ENCODE results near the gene PLCXD1.
"Not testable (repeated sequence)": the region's sequence is repeated elsewhere in the genome, so short reads cannot be mapped to it uniquely, and the experiment has no call there.

PLCXD1 gene

DNA sequence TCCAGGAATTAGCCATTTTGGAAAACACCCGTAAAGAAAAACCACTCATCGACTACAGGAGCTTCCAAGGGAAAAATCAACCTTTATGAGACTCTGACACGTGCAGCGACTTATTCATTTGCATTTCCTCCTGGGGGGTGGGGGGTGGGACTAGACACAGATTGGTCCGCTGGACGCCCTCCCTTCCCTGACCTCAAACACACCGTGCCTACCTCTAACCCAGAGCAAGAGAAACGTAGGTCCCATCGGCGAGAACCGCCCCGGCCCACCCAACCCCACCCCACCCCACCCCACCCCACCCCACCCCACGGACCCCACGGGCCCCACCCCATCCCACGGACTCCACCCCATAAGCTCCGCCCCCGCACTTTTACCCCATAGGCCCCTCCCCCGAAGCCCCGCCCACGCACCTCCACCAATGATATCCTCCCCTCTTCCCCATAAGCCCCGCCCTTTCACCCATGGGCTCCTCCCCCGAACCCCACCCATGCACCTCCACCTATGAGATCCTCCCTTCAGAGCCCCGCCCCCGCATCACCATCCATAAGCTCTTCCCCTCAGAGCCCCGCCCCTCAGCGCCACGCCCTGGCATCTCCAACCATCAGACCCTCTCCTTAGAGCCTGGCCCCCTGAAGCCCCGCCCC lies 36.4 kb downstream of the PLCXD1 start:
- no peak for DNase-seq (ENCODE audit: low read depth, low spot score)

DNA sequence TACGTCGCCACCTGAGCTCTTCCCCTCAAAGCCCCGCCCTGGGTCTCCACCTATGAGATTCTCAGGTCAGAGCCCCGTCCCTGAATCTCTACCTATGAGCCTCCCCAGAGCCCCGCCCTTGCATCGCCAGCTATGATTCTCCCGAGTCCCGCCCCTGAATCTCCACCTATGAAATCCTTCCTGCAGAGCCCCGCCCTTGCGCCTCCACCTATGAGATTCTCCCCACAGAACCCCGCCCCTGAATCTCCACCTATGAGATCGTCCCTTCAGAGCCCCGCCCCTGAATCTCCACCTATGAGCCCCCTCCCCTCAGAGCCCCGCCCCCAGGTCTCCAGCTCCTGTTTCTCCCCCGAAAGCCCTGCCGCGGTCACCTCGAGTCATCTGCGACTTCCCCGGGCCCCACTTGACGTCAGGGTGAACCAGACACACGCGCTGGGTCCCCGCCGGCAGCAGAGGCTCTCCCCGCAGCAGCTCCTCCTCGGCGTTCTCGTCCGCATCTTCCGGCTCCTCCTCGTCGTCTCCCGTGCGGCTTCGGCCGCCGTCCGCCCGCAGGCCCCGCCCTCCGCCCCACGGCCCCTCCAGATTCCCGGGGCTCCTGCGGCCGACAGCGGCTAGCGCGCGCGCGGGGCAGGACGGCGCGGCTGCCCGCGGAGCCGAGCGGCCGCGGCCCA lies 37.0 kb downstream of the PLCXD1 start:
- DNase-seq (ENCODE audit: low read depth, low spot score): peak; percentile 97

DNA sequence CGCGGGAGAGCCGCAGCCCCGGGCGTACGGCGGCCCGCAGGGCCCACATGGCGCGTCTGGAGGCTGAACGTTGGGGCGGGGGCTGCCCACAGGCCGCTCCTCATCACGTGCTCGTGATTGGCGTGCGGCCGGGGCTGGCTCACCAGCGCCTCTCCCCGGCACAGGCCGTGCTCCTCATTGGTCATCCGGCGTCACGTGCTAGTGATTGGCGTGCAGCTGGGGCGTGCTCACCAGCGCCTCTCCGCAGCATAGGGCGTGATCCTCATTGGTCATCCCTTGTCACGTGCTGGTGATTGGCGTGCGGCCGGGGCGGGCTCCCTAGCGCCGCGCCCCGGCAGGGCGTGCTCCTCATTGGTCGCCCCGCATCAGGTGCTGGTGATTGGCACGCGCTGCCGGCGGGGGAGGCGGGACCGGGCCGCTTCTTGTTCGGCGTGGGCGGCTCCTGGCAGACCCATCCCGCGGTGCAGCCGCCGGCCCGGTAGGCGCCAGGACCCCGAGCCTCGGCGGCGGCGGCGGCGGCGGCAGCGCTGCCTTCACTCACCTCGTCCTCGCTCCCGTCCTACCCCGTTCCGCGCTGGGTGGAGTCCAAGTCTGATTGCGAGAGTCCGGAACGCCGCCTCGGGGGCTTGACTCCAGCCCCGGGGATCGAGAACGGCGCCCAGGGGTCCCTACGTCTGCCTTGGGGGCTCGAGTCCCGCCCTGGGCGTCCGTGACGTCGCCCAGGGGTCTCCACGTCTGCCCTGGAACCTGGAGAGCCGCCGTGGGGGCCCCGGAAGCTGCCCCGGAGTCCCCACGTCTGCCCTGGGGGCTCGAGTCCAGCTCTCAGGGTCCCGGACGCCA lies 37.8 kb downstream of the PLCXD1 start, which contains the start of gene GTPBP6:
Gene GTPBP6 (minus strand): TSS at position 58 of the 840 bp plus-strand sequence. CDS start 9 bp downstream, at position 49.
- peak; percentile 100 for DNase-seq (ENCODE audit: low read depth, low spot score)

DNA sequence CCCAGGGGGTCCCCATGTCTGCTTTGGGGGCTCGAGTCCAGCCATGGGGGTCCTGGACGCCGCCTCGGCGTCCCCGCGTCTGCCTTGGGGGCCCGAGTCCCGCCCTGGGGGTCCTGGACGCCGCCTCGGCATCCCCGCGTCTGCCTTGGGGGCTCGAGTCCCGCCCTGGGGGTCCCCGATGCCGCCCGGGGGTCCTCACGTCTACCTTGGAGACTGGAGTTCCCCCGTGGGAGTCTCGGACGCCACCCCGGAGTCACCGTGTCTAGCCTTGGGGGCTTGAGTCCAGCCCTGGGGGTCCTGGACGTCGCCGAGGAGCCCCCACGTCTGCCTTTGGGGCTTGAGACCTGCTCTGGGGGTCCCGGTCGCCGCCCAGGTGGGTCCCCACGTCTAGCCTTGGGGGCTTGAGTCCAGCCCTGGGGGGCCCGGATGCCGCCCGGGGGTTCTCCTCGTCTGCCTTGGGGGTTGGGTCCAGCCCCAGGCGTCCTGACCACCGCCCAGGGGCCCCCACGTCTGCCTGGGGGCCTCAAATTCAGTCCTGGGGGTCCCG lies 38.5 kb downstream of the PLCXD1 start:
- no peak for DNase-seq (ENCODE audit: low read depth, low spot score)

DNA sequence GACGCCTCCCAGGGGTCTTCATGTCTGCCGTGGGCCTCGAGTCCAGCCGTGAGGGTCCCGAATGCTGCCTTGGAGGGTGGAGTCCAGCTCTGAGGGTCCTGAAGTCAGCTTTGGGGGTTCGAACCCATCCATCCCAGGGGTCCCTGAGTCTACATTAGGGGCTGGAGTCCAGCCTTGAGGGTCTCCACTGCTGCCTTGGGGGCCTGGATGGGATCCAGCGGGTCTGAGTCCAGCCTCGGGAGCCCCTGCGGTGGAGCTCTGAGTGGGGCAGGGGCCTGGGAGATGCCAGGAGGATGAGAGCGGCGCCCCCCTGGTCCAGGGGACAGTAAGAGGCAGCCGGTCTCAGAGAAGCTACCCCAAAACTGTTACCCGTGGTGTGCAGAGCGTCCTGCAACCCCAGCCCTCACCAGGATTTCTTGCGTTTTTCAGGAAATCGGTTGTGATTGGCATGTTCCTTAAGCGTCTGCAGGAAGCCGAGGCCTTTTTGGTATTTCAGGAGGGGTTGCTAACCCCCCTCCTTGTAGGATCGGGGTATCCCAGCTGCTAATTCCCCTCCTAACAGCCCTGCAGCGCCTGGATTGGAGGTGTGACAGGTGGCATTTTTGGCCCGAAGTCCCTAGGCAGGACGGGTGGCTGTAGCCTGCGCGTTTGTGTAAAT lies 39.1 kb downstream of the PLCXD1 start:
- no peak for DNase-seq (ENCODE audit: low read depth, low spot score)

DNA sequence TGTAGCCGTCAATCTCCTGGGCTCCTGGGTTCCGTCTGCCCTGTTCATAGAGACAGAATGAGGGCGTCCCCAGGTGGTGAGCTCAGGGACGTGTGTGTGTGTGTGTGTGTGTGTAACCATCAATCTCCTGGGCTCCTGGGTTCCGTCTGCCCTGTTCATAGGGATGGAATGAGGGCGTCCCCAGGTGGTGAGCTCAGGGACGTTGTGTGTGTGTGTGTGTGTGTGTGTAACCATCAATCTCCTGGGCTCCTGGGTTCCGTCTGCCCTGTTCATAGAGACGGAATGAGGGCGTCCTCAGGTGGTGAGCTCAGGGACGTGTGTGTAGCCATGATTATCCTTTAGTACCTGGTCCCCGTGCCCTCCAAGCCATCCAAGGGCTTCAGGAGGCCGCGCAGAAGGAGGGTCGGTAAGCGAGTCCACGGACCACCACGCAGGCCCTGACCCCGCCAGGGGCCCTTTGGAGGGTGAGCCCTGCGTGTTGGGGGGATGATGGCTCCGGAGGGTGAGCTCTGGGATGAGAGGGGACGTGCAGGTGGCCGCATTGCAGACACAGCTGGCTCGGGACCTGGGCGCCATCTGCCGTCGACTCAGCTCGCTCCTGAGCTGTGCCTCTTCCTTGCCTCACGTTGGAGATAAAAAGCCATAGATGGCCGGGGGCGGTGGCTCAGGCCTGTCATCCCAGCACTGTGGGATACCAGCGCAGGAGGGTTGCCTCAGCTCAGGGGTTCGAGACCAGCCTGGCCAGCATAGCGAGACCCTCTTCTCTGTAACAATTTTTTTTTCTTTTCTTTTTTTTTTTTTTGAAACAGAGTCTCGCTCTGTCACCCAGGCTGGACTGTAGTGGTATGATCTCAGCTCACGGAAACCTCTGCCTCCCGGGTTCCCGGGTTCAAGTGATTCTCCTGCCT lies 42.8 kb downstream of the PLCXD1 start:
- no peak for DNase-seq (ENCODE audit: low read depth, low spot score)

DNA sequence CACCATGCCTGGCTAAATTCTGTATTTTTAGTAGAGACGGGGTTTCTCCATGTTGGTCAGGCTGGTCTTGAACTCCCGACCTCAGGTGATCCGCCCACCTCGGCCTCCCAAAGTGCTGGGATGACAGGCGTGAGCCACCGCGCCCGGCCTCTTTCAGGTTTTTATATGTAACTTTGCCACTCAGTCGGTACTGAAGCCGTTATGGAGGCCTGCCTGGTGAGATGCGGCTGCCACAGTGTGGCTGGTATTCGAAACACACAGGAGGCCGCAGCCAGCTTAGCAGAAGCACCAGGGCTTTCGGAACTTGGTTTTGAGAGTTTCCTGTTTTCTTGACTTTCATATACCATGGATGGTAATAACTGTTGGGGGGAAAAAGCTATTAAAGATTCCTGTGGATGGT lies 43.5 kb downstream of the PLCXD1 start:
- DNase-seq (ENCODE audit: low read depth, low spot score): not testable (repeated sequence)

DNA sequence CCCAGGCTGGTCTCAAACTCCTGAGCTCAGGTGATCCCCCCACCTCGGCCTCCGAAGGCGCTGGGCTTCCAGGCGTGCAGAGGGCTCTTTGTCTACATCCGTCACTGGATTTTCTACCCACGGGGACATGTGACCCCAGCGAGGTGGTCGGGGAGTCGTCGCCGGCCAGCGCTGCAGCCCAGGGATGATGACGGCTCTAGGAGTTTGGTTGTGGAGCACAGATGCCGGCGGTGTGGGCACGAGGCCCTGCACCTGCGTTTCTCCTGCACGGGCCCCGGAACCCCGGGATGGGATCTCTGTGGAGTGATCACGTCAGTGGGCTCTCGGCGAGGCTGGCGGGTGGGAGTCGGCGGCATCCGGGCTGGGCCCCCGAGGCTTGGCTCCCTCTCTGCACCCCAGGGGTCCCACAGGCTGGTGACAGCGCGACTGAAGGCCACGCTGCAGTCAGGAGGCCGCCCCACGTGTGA lies 46.5 kb downstream of the PLCXD1 start:
- no peak for DNase-seq (ENCODE audit: low read depth, low spot score)

DNA sequence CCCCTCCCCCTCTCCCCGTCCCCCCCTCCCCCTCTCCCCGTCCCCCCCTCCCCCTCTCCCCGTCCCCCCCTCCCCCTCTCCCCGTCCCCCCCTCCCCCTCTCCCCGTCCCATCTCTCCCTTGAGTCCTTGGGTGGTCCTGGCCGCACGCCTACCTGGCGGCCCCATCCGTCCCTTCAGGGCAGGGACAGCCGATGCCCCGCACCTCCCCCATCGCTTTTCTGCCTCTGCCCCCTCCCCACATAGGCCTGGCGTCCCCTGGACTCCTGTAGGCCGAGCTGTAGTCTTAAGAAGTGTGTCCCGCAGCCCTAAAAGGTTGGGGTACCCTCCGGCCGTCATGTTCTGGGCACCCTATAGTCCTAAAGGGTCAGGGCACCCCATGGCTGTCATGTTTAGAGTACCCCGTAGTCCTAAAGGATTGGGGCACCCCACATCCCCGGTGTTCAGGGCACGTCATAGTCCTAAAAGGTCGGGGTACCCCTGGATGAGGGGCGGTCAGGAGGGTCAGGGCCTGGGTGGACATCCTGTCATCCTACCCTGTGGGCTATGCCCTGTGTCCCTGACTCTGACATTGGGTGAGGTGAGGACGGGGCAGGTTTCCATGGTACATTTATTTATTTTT lies 48.2 kb downstream of the PLCXD1 start:
- no peak for DNase-seq (ENCODE audit: low read depth, low spot score)

DNA sequence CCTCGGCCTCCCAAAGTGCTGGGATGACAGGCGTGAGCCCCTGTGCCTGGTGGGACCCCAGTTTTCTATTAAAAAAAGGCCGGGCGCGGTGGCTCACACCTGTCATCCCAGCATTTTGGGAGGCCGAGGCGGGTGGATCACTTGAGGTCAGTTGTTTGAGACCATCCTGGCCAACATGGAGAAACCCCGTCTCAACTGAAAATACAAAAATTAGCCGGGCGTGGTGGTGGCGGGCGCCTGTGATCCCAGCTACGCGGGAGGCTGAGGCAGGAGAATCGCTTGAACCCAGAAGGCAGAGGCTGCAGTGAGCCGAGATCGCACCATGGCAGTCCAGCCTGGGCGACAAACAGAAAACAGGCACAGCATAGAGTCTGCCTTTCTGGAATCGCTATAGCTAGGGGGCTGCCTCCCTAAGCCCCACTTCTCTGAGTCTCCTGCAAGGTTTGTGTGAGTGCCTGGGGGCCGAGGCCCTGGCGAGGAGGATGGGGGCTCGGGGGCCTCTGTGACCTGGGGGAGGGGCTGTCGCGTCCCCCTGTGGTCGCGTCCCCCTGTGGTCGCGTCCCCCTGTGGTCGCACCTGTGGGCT lies 49.1 kb downstream of the PLCXD1 start:
- DNase-seq (ENCODE audit: low read depth, low spot score): not testable (repeated sequence)

DNA sequence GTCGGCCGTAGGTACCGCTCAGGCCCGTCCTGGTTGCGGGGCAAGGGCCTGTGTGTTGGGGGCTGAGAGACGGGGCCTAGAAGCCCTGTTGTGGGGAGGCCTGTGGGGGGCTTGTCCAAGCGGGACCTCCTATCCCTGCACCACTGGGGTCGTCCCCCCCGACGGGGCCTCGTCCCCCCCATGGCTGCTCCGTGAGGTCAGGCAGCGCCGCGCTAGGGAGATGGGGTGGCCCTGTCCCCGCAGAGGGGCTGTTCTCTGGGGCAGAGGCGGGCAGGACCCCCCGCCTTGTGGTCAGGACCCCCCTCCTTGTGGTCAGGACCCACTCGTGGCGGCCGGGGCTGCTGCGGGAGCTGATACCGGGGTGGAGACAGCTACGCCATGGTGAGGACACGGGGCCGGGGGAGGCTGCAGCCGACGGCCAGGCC lies 49.6 kb downstream of the PLCXD1 start:
- no peak for DNase-seq (ENCODE audit: low read depth, low spot score)

DNA sequence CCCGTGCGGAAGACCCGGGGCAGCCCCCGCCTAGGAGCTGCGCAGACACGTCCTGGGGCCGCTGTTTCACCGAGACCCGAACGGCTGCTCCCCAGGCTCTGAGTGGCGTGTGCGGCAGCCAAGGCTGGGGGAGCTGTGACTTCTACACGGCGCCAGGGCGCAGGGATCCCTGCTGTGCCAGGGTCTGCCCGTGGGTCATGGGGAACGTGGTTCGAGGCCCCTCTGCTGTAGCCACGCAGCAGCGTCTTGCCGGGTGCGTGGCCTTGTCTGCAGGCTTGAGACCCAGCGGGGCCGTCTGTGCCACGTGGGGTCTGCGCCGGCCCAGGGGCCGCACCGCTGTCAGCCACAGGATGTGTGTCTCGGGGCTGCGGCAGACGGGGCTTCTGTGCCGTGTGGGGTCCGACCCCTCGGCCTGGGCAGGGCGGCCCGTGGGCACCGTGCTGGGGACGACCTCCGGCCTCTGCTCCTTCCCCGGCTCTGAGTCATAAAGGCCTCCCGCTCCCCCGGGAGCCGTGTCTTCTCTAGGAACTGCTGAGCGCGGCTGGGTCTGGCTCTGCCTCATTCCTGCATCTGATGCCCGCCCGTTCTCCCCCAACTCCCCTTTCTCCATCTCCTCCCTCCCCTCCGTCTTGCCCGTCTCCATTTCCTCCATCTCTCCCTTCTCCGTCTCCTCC lies 50.1 kb downstream of the PLCXD1 start:
- no peak for DNase-seq (ENCODE audit: low read depth, low spot score)

DNA sequence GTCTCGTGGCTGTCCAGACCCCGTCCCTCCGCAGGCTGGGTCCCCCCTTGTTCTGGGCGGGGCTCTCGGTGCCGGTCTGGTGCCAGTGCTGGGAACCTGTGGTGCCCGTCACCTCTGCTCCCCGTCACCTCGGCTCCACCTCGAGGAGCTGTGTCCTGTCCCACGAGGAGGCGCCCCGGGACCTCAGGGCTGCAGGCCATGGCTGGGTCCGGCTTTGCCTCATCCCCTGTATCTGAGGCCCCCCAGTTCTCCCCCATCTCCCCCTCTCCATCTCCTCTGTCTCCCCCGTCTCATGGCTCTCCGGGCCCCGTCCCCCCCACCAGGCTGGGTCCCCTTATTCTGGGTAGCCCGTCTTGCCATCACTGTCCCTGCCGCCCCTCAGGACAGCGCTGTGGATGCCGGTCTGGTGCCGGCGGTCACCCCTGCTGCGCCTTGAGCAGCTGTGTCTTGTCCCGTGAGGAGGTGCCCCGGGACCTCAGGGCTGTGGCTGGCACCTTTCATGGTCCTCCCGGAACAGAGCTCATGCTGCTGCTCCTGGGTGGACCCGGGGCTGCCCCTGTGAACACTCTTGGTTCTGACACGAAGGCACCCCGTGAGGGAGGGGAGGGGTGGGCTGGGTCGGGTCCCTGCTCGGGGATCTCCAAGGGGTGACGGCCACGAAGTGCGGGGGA lies 50.8 kb downstream of the PLCXD1 start:
- DNase-seq (ENCODE audit: low read depth, low spot score): no peak

DNA sequence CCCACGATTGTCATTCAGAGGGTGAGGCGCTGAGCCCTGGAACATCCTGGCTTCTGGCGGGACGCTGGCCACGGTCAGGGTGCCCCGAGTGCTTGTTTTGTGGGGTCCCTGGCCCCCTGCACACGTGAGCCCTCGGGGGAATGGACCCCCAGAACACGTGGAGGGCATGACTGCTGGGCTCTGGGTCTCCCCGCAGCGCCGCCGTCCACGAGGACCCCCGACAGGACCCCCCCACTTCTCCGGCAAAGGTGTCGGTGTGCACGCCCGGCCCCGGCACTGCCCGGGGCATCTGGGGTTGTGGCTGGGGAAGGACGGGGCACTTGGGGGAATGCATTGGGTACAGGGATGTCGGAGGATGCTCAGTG lies 51.3 kb downstream of the PLCXD1 start:
- no peak for DNase-seq (ENCODE audit: low read depth, low spot score)

DNA sequence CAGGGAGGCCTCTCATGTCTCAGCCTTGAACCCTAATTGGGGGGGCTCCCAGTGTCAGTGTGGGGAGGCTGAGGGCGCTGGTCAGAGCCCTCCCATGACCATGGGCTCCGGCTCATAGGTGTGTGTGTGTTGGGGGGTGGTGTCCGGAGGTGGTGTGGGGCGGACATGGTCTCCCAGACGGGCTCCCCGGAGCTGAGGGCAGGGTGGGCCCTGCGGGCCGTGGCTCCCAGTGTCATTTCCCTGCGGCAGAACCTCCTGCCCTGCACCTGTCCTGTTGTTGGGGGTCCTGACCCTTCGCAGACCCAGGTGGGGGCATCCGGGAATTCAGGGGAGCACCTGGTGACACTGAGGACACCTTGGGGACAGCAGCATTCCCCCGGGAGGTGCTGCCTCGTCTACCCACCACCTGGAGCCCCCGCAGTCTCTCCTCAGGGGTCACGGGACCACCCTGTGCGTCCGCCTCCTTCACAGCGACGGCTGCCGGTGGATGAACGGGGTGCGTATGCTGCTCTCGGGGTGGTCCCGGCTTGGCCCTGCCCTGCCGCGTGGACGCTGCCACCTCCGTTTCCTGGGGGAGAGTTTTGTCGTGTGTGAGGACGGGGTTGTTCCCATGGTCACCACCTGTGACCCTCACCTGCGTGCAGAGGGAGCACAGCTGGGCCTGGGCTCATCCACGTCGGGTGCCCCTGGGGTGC lies 51.9 kb downstream of the PLCXD1 start:
- DNase-seq (ENCODE audit: low read depth, low spot score): no peak

DNA sequence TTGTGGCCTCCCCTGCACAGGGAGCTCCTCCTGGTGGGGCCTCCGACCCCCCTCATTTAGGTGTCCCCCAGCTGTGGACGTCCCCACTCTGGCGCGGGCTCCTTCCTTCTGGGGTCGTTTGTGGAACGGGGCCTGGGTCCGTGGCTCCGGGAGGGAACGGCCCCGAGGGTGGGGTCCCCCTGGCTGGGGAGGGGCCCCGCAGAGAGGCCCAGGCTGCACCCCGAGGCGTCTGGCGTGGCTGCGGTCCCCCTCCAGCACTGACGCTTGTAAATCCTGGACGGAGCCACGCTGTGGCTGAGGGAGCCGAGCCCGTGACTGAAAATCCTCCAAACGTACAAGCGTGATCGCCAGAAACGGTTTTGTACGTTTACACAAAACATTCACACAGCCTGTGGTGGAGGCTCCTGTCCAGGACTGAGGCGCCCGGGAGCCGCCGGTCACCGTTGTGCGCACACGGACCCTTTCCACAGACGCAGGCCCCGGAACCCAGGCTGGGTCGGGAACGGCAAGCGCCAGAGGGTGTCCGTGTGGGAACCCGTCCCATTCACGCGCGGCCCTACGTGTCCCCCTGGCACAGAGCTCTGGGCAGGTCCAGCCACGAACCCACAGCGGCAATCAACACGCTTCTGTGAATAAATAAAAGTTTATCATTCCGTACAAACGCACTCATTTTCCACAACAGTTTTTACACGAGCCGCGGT lies 52.6 kb downstream of the PLCXD1 start:
- DNase-seq (ENCODE audit: low read depth, low spot score): no peak

DNA sequence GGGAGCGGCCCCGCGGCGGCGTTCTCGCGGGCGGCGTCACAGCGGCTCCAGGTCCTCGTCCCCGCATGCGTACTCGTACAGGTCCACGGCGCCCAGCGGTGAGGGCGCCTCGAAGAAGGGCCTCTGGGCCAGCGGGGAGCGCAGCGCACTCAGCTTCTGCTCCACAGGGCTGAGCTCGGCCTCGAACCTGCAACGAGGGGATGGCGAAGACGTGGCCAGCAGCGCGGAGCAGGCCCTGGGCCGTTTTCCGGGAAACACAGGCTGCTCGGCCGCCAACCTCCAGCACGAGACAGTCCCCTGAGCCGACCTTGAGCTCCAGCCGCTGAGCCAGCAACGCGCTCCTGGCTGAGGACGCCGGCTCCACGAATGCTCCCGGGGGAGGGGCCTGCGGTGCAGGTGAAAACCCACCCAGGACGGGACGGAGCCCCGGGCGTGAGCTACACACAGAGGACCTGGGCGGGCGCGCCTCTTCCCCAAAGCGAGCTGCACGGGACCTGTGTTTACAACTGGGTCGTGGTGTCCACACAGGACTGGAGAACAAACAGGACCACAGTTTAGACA lies 53.2 kb downstream of the PLCXD1 start:
- DNase-seq (ENCODE audit: low read depth, low spot score): no peak
